KOPT-K1 (cell line): ENCODE measurements around the gene SCAMP1.
"Not testable (repeated sequence)": the region's sequence is repeated elsewhere in the genome, so short reads cannot be mapped to it uniquely, and the experiment has no call there.

Experiments used
- H3K27ac ChIP-seq: fragments of 200-600 bp; sonication (generic); 2 replicates; pipeline ENCODE4 v1.5.1; 2016; ENCODE audit warnings: antibody characterized with exemption, mild to moderate bottlenecking, low read depth, low read length; ENCODE audit not compliant: poor library complexity, severe bottlenecking
- H3K36me3 ChIP-seq: fragments of 200-600 bp; sonication (generic); 2 replicates; pipeline ENCODE4 v1.5.1; 2017; ENCODE audit warnings: antibody characterized with exemption, mild to moderate bottlenecking, low read length, moderate library complexity; ENCODE audit not compliant: insufficient read depth
- H3K9me3 ChIP-seq: fragments of 200-600 bp; sonication (generic); 2 replicates; pipeline ENCODE4 v1.5.1; 2017; ENCODE audit warnings: antibody characterized with exemption, low read length, mild to moderate bottlenecking; ENCODE audit not compliant: insufficient read depth, poor library complexity, severe bottlenecking

The SCAMP1 gene

DNA sequence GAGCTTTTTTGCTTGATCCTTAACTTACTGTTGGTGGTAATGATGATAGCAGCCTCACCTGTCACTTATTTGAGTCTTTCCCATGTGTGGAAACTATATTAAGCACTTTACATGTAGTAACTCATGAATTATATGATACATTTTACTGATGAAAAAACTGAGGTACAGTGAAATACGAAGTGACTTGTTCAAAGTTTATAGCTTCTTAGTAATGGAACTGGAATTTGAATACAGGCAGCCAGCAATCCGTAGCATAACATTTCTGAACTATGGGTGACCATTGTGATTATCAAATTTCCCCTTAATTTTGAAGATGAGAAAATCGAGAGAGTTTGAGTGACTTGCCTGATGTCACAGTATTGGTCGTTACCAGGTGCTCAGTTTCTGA is 17.3 kb downstream of the SCAMP1 start:
- Histone ChIP-seq H3K36me3 (no peaks in the 10 kb centered on the region), H3K27ac (no peak overlapping the region), H3K9me3 (no peaks in the 10 kb centered on the region)

DNA sequence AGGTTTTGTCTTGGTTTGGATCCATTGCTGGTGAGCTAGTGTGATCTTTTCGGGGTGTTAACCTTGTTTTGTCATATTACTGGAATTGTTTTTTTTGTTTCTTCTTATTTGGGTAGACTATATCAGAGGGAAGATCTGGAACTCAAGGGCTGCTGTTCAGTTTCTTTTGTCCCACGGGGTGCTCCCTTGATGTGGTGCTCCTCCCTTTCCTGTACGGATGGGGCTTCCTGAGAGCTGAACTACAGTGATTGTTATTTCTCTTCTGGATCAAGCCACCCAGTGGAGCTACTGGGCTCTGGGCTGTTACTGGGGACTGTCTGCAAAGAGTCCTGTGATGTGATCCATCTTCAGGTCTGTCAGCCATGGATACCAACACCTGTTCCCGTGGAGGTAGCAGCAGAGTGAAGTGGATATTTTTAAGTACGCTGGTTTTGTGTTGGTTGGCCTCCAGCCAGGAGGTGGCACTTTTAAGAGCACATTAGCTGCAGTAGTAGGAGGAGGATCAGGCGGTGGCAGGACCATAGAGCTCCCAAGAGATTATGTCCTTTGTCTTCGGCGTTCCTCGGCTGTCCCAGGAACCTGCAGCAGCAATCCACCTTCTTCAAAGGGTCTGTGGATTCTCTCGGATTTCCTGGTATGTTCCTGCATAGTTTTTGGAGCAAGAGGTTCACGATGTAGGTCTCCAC is 27.2 kb downstream of the SCAMP1 start:
- peaks cover 63% of the 10 kb centered on the region for H3K9me3 ChIP-seq
- no peak overlapping the region for H3K27ac ChIP-seq
- H3K36me3 ChIP-seq, result peaks cover 10% of the 10 kb centered on the region; the same call in 1 of the 2 replicates

DNA sequence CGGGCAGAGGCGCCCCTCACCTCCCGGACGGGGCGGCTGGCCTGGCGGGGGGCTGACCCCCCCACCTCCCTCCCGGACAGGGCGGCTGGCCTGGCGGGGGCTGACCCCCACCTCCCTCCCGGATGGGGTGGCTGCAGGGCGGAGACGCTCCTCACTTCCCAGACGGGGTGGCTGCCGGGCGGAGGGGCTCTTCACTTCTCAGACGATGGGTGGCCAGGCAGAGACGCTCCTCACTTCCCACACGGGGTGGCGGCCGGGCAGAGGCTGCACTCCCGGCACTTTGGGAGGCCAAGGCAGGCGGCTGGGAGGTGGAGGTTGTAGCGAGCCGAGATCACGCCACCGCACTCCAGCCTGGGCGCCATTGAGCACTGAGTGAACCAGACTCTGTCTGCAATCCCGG is 30.9 kb downstream of the SCAMP1 start:
- H3K9me3 ChIP-seq, result peaks cover 32% of the 10 kb centered on the region
- not testable (repeated sequence) for H3K27ac ChIP-seq
- peaks cover 10% of the 10 kb centered on the region; the same call in 1 of the 2 replicates for H3K36me3 ChIP-seq

DNA sequence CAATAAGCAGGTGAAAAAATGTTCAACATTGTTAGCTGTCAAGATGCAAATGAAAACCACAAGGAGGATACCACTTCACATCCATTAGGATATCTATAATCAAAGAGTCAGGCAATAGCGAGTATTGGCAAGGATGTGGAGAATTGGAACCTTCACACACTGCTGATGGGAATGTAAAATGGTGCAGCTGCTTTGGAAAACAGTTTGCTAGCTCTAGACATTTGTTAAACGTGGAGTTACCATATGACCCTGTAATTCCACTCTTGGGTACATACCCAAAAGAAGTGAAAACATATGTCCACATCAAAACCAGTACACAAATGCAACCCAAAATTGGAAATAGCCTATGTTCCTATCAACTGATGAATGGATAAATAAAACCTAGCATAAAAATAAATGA is 37.4 kb downstream of the SCAMP1 start:
- H3K9me3 ChIP-seq, result no peaks in the 10 kb centered on the region
- H3K36me3 ChIP-seq, result no peaks in the 10 kb centered on the region
- no peak overlapping the region for H3K27ac ChIP-seq

DNA sequence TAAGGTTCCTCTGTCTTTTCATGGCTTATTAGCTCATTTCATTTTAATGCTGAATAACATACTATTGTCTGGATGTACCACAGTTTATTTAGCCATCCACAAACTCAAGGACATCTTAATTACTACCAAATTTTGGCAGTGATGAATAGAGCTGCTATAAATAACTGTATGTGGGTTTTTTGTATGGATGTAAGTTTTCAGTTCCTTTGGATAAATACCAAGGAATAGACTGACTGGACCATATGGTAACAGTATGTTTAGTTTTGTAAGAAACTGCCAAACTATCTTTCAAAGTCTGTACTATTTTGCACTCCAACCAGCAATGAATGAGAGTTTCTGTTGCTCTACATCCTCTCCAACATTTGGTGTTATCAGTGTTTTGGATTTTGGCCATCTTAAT is 38.7 kb downstream of the SCAMP1 start:
- Histone ChIP-seq H3K9me3 (no peaks in the 10 kb centered on the region), H3K36me3 (no peaks in the 10 kb centered on the region), H3K27ac (no peak overlapping the region)

DNA sequence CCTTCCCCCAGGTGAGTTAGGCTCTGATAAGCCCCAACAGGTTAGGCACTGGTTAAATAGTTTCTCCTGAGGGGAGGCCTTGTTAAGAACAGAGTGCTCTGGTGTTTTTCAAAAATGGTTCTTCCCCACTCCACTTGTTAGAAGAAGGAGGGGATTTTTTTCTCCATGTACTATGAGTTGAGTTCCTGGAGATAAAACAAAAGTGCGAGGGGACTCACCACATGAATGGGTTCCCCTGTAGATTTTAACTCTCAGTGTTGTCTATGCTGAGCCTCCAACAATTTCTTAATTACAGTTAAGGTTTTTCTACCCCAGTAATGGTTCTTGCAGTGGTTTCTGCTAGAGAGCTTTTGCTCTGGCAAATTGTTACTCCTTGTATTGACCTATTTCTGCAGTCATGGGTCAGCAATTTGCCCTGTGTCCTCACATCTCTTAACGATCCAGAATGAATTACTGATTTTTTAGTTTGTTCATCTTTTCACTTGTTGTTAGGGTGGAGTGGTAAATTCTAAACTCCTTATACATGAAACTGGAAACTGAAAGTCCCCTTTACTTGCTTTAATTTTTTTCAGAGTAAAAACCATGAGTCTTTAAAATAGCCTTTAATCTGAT is 44.4 kb downstream of the SCAMP1 start:
- Histone ChIP-seq H3K27ac (peak overlapping the region; percentile 11), H3K9me3 (no peaks in the 10 kb centered on the region), H3K36me3 (no peaks in the 10 kb centered on the region)

DNA sequence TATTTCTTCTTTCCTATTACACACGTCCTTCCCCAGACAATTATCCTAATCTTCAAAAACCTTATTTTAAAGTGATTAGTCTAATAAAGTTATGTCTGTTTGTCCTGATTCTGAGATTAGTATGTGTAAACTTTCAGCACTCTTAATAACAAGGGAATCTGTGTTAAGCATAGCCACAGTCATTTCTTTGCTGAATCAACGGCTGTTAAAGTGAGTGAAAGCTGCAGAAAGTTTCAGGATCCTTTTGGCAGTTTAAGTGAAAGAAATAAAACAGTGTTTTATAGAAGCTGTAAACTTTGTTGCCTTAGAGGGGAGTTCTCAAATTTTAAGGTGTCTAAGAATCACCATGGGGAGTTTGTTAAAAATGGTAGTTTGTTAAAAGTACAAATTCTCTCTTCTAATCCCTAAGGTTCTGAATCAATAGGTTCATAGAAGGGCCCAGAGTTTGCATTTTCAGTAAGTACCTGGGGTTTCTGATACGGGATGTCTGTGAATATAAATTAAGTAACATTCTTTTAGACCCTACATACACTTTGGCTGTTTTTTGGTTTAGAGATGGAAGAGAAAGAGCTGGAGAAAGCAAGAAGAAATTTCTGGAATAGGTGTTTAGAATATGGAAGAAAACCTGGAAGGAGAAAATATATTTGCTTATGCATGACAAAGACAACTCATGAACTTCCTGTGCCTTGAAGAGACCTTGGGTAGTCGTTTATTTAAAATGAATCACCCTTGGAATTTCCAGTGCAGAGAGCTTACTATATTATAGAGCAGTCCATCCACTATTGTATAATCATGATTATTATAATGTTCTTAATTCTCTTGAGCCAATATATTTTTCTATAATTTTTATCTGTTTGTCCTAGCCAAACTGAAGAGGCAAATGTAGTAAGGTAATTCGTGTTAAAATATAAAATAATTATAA is 45.7 kb downstream of the SCAMP1 start:
- Histone ChIP-seq H3K27ac (no peak overlapping the region), H3K9me3 (no peaks in the 10 kb centered on the region), H3K36me3 (no peaks in the 10 kb centered on the region)

DNA sequence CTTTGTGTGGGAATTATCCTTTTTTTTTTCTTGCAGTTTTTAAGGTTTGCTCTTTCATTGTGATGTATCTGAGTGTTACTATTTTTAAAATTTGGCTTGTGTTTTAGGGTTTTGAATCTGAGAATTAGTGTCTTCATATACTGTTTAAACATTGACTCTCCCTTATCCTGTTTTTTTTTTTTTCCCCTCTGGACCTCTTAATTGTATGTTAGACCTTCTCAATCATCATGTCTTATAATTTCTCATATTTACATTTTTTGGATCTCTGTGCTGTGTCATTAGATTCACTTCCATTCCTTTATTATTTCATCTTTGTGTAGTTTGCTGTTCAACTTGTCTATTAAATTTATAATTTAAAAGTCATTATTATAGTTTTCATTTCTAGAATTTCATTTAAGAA is 47.0 kb downstream of the SCAMP1 start:
- Histone ChIP-seq H3K36me3 (no peaks in the 10 kb centered on the region), H3K27ac (no peak overlapping the region), H3K9me3 (no peaks in the 10 kb centered on the region)

DNA sequence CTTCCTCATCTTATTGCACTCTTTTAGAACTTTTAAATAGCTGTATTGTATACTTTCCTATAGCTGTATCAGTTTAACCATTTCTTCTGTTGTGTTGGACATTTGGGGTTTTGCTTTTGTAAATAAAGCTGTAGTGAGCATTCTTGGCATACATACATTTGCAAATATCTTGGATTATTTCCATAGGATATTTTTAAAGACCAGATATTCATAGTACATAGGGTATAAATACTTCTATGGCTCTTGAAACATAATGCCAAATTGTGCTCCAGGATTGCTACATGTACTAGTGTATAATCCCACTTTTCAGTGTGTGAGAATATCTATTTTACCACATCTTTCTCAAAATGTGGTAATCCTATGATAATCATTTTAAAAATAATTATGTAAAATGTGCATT is 51.2 kb downstream of the SCAMP1 start:
- Histone ChIP-seq H3K9me3 (no peaks in the 10 kb centered on the region), H3K36me3 (peaks cover 7% of the 10 kb centered on the region; the same call in 1 of the 2 replicates), H3K27ac (no peak overlapping the region)

DNA sequence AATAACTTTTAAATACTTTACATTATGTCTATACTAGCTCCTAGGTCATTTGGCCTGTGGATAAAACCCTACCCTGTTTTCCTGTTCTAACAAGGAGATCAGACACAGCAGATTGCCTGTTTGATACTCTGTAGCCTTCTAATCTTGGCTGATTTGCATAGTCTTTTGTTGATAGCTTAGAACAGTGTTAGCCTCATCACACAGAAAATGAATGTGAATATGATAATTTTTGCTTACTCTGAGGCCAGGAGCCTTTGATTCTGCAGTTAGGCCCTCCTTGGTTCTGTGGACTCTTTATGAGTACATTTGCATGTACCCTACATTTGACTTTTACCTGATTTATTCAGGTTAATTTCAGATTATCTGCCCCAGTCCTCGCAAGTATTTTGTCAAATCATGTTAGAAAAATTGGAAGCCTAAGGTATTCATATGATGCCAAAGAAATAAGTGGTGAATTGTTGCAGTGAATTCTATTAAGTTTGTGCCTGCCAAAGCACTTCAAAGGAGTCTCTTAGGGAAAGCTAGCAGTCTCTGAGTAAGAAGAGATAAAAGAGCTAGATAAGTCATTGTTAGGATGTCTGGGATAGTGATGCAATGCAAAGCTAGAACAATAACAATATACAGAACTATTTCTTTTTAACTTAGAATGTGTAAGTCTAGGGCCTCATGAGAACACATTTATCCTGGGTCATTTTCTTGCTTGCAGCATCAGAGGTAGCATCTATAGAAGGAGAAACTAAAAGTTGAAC is 56.4 kb downstream of the SCAMP1 start:
- Histone ChIP-seq H3K9me3 (no peaks in the 10 kb centered on the region), H3K36me3 (peaks cover 39% of the 10 kb centered on the region), H3K27ac (no peak overlapping the region)

DNA sequence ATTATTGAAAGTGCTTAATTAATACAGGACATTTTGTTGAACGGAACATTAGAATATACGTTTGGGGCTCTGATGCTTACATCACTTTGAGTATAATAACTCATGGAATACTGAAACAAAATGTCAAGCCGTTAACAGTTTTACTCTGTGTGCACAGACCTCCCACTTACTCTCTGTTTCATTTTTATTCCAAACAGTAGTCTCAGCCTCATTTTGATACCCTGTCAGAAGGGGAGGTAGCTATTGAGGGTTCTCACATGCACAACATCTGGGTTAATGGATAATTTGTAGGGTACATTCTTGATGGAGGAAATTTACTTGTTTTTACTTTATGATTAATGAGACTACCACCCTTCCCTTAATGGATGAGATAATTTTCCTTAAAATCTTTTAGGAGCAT is 59.0 kb downstream of the SCAMP1 start:
- Histone ChIP-seq H3K9me3 (no peaks in the 10 kb centered on the region), H3K27ac (no peak overlapping the region), H3K36me3 (peaks cover 39% of the 10 kb centered on the region)

DNA sequence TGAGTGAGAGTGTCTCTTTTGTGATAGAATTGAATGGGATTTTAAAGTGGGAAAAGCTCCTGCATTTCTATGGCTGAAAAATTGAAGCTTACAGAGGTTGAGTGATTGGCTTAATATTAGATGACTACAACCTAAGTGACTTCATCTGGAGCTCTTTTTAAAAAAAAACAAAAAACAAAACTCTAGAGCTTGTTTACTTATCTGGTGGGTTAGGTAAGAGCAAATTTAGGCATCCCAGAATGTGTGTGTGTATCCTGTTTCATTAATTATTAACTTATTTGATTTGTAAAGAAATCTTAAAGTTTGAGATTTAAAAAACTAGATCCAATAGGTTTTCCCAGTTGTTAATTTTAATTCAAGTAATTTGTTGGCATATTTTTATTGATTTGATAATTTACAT is 60.1 kb downstream of the SCAMP1 start:
- H3K27ac ChIP-seq, result no peak overlapping the region
- H3K36me3 ChIP-seq, result peaks cover 36% of the 10 kb centered on the region
- no peaks in the 10 kb centered on the region for H3K9me3 ChIP-seq

DNA sequence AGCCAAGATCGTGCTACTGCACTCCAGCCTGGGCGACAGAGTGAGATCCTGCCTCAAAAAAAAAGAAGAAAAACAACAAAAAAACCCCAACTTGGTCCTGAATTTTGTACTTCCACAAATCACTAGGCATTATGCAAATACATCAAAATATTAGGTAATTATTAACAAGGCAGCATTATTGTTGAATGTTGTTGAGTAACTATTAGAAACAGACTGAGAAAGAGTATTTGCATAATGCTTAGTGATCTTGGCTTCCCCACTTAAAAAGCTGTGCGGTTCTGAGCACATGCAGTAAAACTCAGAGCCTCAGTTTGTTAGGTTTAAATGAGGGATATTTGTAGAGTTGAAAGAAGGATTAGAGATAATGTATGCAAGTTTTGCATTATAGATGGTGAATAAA is 64.2 kb downstream of the SCAMP1 start:
- H3K36me3 ChIP-seq, result peaks cover 12% of the 10 kb centered on the region
- no peak overlapping the region for H3K27ac ChIP-seq
- H3K9me3 ChIP-seq, result peaks cover 9% of the 10 kb centered on the region

DNA sequence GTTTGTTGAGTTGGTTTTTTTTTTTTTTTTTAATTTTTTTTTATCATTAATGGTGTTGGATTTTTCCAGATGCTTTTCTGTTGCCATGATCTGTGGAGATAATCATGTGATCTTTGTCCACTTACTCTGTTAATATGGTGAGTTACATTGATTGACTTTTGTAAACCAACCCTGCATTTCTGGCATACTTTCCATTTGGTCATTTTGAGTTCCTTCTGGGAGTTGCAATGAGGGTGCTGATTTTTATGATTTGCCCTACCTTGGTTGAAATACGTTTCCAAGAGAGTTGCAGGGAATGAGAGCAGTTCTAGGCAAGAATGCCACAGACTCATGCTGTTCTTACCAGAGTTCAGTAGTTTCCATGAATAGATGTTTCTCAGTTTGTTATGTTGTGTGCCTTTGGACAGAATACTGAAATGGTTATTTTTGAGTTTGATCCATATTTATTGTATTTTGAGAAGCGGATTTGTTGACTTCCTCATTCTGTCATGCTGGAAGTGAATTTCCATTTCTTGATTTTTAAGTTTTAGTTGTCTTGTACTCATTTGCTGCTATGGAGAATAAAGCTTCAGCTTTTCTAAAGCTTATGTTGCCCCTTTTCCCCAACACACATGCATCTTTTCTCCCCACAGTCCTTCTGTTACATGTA is 69.0 kb downstream of the SCAMP1 start:
- H3K36me3 ChIP-seq, result peaks cover 3% of the 10 kb centered on the region; the same call in 1 of the 2 replicates

More for the DNA sequence above, 69.0 kb downstream of the SCAMP1 start:
- Histone ChIP-seq H3K27ac (no peak overlapping the region), H3K9me3 (peaks cover 9% of the 10 kb centered on the region)
